GM18909 (cell line): ENCODE data around the gene MALSU1.
"Not testable (repeated sequence)": the region's sequence is repeated elsewhere in the genome, so short reads cannot be mapped to it uniquely, and the experiment has no call there.

Source experiments
- ATAC-seq: cut with Tn5 transposase; IDR thresholded peaks from one replicate; pipeline ENCODE4 v1.9.1; 2021; ENCODE audit warnings: mild to moderate bottlenecking; ENCODE audit not compliant: unreplicated experiment, poor library complexity

MALSU1 gene

GRCh38 chr7:23285657-23286646, 13.2 kb upstream of the MALSU1 start:
- no peak for ATAC-seq

DNA sequence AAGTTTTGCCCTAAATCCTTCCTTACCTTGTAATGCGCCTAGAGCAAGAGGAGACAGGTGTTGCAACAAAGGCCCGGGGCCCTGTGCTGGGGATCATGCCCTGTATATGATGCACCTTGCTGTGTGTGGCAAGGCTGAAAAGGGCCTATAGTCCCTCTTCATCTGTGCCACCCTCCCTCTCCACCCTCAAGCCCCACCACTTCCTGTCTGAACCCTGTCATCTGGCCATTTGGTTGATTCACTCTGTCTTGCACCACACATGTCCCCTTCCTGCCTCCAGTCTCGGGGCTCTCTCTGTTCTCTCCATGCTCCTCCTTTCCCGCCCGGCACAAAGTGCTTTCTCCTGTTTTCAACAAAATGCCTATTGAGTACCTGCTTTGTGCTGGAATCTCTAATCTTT, 11.5 kb upstream of the MALSU1 start:
- no peak for ATAC-seq

- no peak for ATAC-seq
Observed at GRCh38 chr7:23290993-23291392, 8.1 kb upstream of the MALSU1 start.

DNA sequence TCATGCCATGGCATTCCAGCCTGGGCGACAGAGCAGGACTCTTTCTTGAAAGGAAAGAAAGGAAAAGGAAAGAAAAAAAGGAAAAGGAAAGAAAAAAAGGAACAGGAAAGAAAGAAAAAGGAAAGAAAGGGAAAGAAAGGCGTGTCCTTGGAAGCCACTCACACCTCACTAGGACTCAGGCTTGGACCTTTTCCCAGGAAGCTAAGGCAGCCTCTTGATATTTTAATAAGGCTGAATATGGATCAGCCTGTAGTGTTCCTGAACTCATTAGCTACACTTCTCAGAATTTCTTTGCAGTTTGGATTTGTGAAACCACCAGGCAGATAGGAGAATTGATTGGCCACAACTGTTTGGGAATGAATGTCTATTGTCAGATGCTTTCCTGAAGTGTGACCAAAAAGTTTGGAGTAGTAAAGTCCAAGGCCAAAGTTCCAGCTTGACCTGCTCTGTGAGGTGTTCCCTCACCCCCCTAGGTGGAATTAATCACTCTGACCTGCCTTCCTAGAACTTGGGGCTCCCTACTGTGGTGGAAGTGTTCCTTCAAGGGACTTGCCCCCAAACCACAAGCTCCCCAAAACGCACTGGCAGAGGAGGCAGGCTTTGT, 7.1 kb upstream of the MALSU1 start:
- ATAC-seq: no peak

DNA sequence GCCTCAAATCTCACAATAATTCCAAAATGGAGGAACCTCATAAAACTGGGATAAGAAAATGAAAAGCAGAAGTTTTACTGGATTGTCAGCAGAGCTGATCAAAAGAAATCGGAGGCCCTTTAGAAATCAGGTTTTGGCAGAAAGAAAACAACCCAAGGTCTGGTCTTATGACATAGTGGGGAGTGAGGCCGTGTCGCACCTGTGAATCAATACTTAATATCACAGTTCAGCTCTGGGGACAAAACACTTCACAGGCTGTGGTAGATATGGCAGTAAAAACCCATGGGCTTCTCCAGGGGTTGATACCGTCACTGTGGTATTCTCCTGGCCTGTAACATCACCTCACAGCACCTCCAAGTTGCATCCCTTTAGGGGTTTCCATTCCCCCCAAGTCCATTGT, 6.5 kb upstream of the MALSU1 start:
- no peak for ATAC-seq

DNA sequence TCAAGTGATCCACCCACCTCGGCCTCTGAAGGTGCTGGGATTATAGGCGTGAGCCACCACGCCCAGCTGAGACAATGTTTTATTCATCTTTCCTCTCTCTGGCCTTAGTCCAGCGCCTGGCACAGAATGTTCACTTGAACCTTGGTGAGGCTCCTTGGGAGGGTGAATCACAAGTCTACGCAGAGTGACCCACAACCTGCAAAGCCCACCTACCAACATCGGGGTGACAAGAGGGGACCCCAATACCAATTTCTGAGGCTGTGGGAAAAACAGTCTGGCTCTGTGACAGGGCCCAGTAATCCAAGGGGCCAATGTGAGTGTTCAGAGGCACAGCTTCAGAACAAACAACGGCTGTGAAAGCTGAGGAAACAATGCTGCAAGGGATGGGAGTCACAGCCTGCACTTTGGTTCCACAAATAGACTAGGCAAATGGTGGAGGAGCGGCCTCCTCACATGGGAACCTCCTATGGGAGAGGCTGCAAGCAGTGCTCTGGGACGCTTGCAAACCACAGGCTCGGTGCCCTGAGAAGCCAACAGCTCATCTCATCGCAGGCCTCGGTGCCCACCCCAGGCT, 5.6 kb upstream of the MALSU1 start:
- no peak for ATAC-seq

DNA sequence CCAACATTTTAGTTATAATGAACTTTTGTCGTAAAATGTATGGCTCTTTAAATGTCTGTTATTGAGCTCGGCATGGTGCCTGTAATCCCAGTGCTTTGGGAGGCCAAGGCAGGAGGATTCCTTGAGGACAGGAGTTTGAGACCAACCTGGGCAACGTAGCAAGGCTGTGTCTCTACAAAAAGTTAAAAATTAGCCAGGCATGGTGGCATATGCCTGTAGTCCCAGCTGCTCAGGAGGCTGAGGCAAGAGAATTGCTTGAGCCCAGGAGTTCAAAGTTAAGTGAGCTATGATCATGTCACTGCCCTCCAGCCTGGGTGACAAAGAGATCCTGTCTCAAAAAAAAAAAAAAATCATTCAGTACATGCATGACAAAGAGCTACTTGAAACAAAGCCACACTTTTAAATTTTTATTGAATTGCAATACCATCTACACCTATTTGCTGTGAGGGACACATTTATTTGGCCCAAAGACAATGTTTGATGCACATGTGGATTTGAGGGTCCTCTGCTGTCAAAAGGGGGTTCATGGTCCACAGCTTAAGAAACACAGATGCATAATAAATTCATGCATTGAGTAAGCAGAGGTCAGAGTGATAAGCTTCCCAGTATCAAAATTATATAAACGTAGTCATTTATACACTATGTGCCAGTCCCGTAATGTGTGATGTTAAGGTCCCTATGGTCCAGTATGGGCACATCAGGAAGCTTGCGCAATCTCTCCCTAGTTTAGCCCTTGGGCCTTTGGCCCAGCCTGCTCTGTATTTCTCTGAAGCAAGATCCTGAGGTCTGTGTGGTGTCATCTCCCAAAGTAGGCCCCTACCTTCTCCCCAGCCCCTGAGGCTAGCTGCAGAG, 4.4 kb upstream of the MALSU1 start:
- ATAC-seq: no peak

- no peak for ATAC-seq
Observed at GRCh38 chr7:23295401-23295697, 3.8 kb upstream of the MALSU1 start.

DNA sequence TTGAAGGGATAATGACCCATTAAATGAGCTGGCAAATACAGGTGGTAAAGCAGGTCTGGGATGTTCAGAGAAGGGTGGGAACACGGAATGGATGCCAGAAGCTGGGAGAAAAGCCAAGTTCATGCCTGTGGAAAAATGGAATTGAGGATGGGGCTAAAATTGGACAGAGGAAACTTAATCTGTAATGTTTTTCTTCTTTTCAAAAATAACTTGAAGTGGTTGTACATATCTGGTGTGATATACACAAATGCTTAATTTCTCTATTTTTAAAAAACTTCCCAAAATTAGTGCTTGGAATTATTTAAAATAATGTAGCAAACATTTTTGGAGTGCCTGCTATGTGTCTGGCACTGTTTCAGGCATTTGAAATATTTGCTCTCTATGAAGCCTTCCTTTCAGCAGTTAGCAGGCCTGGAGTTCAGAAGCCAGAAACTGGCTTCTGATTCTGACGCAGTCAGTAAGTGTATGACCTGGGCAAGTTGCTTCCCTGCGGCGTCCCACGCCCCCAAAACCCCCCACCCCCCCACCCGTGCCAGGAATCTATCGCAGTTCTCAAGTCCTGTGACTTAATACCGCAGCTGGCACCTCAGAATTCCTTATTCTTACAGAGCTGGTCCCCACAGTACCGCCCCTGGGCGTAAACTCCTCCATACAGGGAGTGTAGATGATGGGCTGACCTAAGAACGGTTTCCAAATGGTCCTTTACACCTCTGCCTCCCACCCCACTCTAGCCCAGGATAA, 828 bp upstream of the MALSU1 start:
- ATAC-seq: no peak

- peak; percentile 5 for ATAC-seq
Observed at GRCh38 chr7:23299770-23300300, 696 bp downstream of the MALSU1 start.

- no peak for ATAC-seq
Observed at GRCh38 chr7:23306936-23307521, 7.9 kb downstream of the MALSU1 start.

DNA sequence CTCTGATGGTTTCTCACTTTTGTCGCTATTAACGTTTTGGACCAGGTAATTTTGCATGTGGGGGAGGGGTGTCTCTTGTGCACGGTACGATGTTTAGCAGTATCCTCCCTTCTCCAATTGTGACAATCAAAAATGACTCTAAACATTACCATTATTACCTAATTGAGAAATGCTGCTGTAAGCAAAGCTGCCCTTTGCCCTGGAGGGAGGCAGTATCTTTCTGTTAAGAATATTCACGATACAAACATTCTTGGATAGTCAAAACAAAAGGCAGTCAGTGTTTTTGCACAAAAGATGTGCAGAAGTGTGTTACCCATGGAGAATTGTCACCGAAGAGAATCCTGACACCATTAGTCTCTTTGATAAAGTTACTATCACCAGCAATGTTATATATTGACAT, 9.6 kb downstream of the MALSU1 start:
- no peak for ATAC-seq

DNA sequence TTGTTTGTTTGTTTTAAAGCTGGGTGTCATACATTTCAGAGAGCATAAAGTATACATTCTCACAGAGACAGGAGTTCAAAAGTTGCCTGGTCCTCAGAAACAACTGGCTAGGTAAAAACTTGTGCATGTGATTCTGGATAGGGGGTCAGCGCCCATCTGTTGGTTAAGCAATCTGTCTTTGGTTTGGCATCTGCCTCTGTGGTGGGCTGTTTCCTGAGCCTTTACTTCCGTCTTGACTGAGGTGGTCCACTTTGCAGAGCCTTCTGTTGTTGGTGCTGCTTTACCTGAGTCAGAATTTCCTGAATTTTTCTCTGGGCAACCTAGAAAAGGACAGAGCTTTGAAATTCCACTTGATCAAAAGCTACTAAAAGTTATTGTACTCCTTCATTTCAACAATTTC, 13.0 kb downstream of the MALSU1 start:
- not testable (repeated sequence) for ATAC-seq

GRCh38 chr7:23315366-23315765, 16.2 kb downstream of the MALSU1 start:
- no peak for ATAC-seq

DNA sequence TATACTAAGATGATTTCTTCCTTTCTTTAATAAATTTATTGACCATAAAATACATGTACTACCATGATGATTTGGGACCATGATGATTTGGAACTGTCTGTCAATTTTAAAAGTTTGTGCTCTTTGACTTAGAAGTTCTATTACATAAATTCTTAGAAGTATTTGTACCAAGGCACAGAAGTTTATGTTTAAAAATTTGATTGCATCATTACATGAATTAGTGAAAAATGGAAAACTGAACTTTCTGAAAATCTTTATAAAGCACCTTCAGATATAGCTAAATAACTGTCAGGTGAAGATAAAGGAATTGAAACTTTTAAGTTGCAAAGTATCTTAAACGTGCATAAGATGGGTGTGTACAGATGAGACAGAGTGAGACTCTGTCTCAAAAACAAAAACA, 32.0 kb downstream of the MALSU1 start:
- ATAC-seq: no peak

- no peak for ATAC-seq
Observed at GRCh38 chr7:23332193-23332592, 33.1 kb downstream of the MALSU1 start.

- ATAC-seq: no peak
Observed at GRCh38 chr7:23332910-23333612, 33.9 kb downstream of the MALSU1 start.

GRCh38 chr7:23333671-23334246, 34.6 kb downstream of the MALSU1 start:
- ATAC-seq: no peak
